Liver (tissue), 3 donors: ENCODE measurements around the gene TPRN.

Experiments
- CTCF ChIP-seq: fragments of 150-350 bp; IDR thresholded peaks from 2 replicates; pipeline ENCODE4 v1.5.1; 2017; ENCODE audit warnings: improper control_type of control experiment, low read depth, low read length; ENCODE audit not compliant: missing input control
- EGR1 ChIP-seq, 2 donors: IDR thresholded peaks; 2 replicates each; pipeline ENCODE4 v1.6.1; 2016 to 2018; ENCODE audit warnings: antibody characterized with exemption in 2 of 2, low read depth in 2 of 2
- FOXA1 ChIP-seq: IDR thresholded peaks from 2 replicates; pipeline ENCODE4 v1.6.1; 2016; ENCODE audit warnings: antibody characterized with exemption
- GABPA ChIP-seq, 2 donors: IDR thresholded peaks in 1 of 2; conservative IDR thresholded peaks in 1 of 2; 2 replicates each; pipeline ENCODE4 v1.6.1; 2016; ENCODE audit warnings: antibody characterized with exemption in 2 of 2, mild to moderate bottlenecking in 1 of 2, moderate library complexity in 1 of 2
- MAX ChIP-seq: IDR thresholded peaks from 2 replicates; pipeline ENCODE4 v1.6.1; 2016; ENCODE audit warnings: antibody characterized with exemption
- RAD21 ChIP-seq, 2 donors: IDR thresholded peaks; 2 replicates each; pipeline ENCODE4 v1.6.1; 2016; ENCODE audit warnings: antibody characterized with exemption in 2 of 2, mild to moderate bottlenecking in 2 of 2
- RXRA ChIP-seq, 2 donors: IDR thresholded peaks; 2 replicates each; pipeline ENCODE4 v1.6.1; 2017 to 2018; ENCODE audit warnings: antibody characterized with exemption in 2 of 2, mild to moderate bottlenecking in 1 of 2
- SP1 ChIP-seq: IDR thresholded peaks from 2 replicates; pipeline ENCODE4 v1.6.1; 2018; ENCODE audit warnings: antibody characterized with exemption, mild to moderate bottlenecking
- TAF1 ChIP-seq: conservative IDR thresholded peaks from 2 replicates; pipeline ENCODE4 v1.6.1; 2016; ENCODE audit warnings: antibody characterized with exemption, mild to moderate bottlenecking
- YY1 ChIP-seq: IDR thresholded peaks from 2 replicates; pipeline ENCODE4 v1.6.1; 2016; ENCODE audit warnings: antibody characterized with exemption, mild to moderate bottlenecking
- donor health status: healthy.
- donor health status: healthy.

GRCh38 chr9:137187386-137187785 lies 13.2 kb downstream of the TPRN start:
- TF ChIP-seq TAF1 (no peak), CTCF (no peak), RAD21 (IDR thresholded peaks at IDR 0.05) (no peak), FOXA1 (no peak), SP1 (no peak), RXRA (IDR thresholded peaks at IDR 0.05) (no peak), MAX (no peak), YY1 (no peak), GABPA (IDR thresholded peaks at IDR 0.05 in 1 of 2, conservative IDR thresholded peaks at IDR 0.05 in 1 of 2) (no peak), EGR1 (IDR thresholded peaks at IDR 0.05; ENCODE audit: low read depth in 2 of 2) (no peak)
